Brain microvascular endothelial cell (primary cell): ENCODE results near the gene IFIT3.
A peak's percentile ranks its signal among the peaks of the same experiment; 100 is the strongest.
"Not testable (repeated sequence)": the region's sequence is repeated elsewhere in the genome, so short reads cannot be mapped to it uniquely, and the experiment has no call there.

Source experiments
- DNase-seq: peaks from one replicate; pipeline ENCODE4 v3.0.0-alpha.2; 2020
- H3K27ac ChIP-seq: fragments of 250-450 bp; sonication (Bioruptor Pico); 2 replicates; pipeline ENCODE4 v1.5.1; 2020; ENCODE audit warnings: mild to moderate bottlenecking, moderate library complexity
- H3K27me3 ChIP-seq: fragments of 250-450 bp; sonication (Bioruptor Pico); replicated peaks from 2 replicates; pipeline ENCODE4 v1.5.1; 2020; ENCODE audit warnings: mild to moderate bottlenecking
- H3K36me3 ChIP-seq: fragments of 250-450 bp; sonication (Bioruptor Pico); replicated peaks from 2 replicates; pipeline ENCODE4 v1.5.1; 2020; ENCODE audit warnings: mild to moderate bottlenecking
- H3K4me3 ChIP-seq: 2 replicates; pipeline ENCODE4 v1.5.1; 2011; ENCODE audit warnings: low read depth, mild to moderate bottlenecking, control low read depth, low read length, moderate library complexity
- CTCF ChIP-seq: IDR thresholded peaks from 2 replicates; pipeline ENCODE4 v1.5.1; 2011; ENCODE audit warnings: low read depth, mild to moderate bottlenecking, moderate library complexity, low read length, control low read depth, inconsistent platforms; ENCODE audit errors: missing control alignments
- in situ Hi-C: cut with HindIII; loops from 2 replicates; pipeline ENCODE4 v1.10.0; 2017; ENCODE audit warnings: low sequenced_read_pairs, low pct_ligation_motif_present

Gene IFIT3

DNA sequence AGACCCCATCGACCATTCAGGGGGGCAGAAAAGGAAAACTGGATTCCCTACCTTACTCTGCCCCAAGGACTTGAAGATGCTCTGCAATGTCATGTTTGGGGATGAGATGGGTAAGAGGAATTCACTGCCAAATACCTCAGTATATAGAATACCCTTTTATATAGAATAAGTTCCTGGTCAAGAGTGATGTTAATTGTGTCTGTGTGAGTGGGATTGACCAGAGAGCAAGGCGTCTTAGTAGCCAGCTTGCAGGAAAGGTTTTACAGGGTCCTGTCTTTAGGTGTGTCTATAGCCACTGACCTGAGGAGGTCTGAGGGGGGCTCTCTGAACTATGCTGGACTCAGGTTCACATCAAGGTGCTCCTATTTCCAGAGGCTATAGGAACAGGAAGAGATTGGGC is 1.4 kb downstream of the IFIT3 start:
- in situ Hi-C loops: no loop called here
- no peaks in the 10 kb centered on the region for H3K36me3 ChIP-seq
- TF ChIP-seq CTCF: no peak
- DNase-seq: no peak
- no peak overlapping the region for H3K27ac ChIP-seq
- H3K27me3 ChIP-seq: no peaks in the 10 kb centered on the region
- no peak overlapping the region for H3K4me3 ChIP-seq

GRCh38 chr10:89330014-89330413 is 2.2 kb downstream of the IFIT3 start:
- H3K27ac ChIP-seq, DNase-seq, H3K36me3 ChIP-seq, in situ Hi-C loops, H3K27me3 ChIP-seq, H3K4me3 ChIP-seq: not testable (repeated sequence)

- Histone ChIP-seq H3K4me3 (no peak overlapping the region), H3K27me3 (no peaks in the 10 kb centered on the region), H3K27ac (no peak overlapping the region), H3K36me3 (no peaks in the 10 kb centered on the region)
- no peak for DNase-seq
- TF ChIP-seq CTCF: no peak
- in situ Hi-C loops: no loop called here
These were observed 2.9 kb downstream of the IFIT3 start for GRCh38 chr10:89330537-89331212.

GRCh38 chr10:89331487-89332122 is 3.8 kb downstream of the IFIT3 start:
- in situ Hi-C loops, H3K4me3 ChIP-seq, H3K27me3 ChIP-seq, H3K36me3 ChIP-seq, DNase-seq: not testable (repeated sequence)
- peak overlapping the region; percentile 61 for H3K27ac ChIP-seq

- DNase-seq: peak; percentile 63
- Histone ChIP-seq H3K4me3 (peak overlapping the region; percentile 39), H3K36me3 (no peaks in the 10 kb centered on the region), H3K27me3 (no peaks in the 10 kb centered on the region), H3K27ac (peak overlapping the region; percentile 61)
- in situ Hi-C loops: no loop called here
- no peak for TF ChIP-seq CTCF
These were observed 4.4 kb downstream of the IFIT3 start for GRCh38 chr10:89332123-89332633.

- DNase-seq: no peak
- no peak overlapping the region for H3K27ac ChIP-seq
- H3K4me3 ChIP-seq: no peak overlapping the region
- TF ChIP-seq CTCF: no peak
- in situ Hi-C loops: no loop called here
- no peaks in the 10 kb centered on the region for H3K27me3 ChIP-seq
- peaks cover 3% of the 10 kb centered on the region for H3K36me3 ChIP-seq
These were observed 7.4 kb downstream of the IFIT3 start for GRCh38 chr10:89335226-89335625.

- in situ Hi-C loops: no loop called here
- H3K27me3 ChIP-seq: no peaks in the 10 kb centered on the region
- no peak overlapping the region for H3K27ac ChIP-seq
- H3K4me3 ChIP-seq: no peak overlapping the region
- TF ChIP-seq CTCF: no peak
- H3K36me3 ChIP-seq: peaks cover 3% of the 10 kb centered on the region
- DNase-seq: no peak
These were observed 8.4 kb downstream of the IFIT3 start for GRCh38 chr10:89336241-89336640.
